GM18867 (cell line): Measurements from ENCODE around the gene PINK1.
A peak's percentile ranks its signal among the peaks of the same experiment; 100 is the strongest.
"Not testable (repeated sequence)": the region's sequence is repeated elsewhere in the genome, so short reads cannot be mapped to it uniquely, and the experiment has no call there.

Source experiments
- ATAC-seq: cut with Tn5 transposase; IDR thresholded peaks from one replicate; pipeline ENCODE4 v1.9.1; 2021; ENCODE audit warnings: mild to moderate bottlenecking, moderate library complexity; ENCODE audit not compliant: unreplicated experiment

PINK1 gene

DNA sequence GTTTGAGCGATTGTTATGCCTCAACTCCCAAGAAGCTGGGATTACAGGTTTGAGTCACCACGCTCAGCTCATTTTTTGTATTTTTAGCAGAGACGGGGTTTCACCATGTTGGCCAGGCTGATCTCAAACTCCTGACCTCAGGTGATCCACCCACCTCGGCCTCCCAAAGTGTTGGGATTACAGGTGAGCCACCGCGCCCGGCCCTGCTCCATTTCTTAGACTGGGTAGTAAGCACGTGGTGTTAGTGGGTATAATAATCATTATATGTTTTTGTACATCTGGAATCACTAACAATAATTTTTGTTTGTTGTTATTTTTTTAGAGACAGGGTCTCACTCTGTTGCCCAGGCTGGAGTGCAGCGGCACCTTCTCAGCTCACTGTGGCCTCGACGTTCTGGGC is 40.4 kb downstream of the PINK1 start:
- not testable (repeated sequence) for ATAC-seq

GRCh38 chr1:20678599-20678998 is 45.3 kb downstream of the PINK1 start:
- no peak for ATAC-seq

- ATAC-seq: no peak
These were observed 47.0 kb downstream of the PINK1 start for GRCh38 chr1:20680269-20680668.

- ATAC-seq: no peak
These were observed 48.7 kb downstream of the PINK1 start for GRCh38 chr1:20681999-20682398.

GRCh38 chr1:20682571-20683236 is 49.4 kb downstream of the PINK1 start:
- ATAC-seq: no peak

DNA sequence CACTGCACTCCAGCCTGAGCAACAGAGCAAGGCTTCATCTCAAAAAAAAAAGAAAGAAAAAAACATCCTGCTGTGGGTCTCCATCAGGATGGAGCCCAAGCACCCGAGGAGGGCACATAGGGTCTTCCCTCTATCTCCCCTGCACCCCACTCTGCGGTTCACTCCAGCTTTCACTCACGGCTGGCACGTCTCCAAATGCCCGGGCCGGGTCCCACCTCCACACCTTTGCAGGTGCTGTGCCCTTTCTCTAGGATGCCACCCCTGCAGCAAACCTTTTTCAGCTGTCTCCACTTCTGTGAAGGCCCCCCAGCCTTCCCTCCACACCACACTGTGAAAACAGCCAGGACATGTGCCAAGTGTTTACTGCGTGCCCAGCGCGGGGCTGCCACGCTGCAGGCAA is 50.4 kb downstream of the PINK1 start:
- ATAC-seq: no peak

GRCh38 chr1:20684050-20684620 is 50.9 kb downstream of the PINK1 start:
- no peak for ATAC-seq

- no peak for ATAC-seq
These were observed 51.4 kb downstream of the PINK1 start for GRCh38 chr1:20684651-20685050.

DNA sequence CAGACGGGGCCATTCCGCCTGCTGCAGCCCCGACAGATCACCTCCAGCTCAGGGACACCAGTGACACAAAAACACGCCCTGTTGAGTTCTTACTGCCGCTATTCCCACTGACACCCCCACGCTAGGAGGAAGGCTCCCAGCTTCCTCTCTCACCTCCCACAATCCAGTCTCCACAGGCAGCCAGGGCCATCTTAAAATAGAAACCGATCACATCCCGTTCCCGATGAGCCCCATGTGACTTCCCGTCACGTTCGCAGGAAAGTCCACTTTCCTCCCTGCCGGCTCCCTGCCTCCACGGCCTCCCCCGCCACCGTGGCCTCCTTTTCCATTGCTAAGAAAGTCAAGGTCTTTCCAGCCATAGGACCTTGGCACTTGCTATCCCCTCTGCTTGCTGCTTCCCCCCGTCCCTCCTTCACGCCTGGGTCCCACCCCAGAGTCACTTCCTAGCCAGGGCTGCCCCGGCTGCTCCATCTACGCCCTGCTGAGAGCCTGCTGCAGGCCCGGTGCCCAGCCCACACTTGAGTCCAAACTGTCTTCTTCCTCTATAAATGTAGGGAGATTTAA is 51.9 kb downstream of the PINK1 start:
- no peak for ATAC-seq

DNA sequence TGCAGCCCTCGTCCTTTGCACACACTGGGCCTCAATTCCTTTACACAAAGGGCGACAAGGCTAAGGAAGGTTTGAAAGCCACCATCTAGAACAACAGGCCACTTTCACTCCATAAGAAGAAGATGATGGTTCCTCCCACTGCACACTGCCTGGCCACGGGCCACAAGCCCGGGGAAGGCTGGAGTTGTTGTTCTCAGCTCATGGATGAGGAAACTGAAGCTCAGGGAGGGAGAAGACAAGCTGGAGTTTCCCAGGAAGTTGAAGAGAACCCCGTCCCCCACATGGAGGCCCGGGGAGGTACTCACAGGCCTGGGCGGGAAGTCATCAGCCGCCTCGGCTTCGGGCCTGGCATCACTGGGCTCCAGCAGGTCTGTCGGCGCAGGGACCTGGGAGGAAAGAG is 52.5 kb downstream of the PINK1 start:
- no peak for ATAC-seq

DNA sequence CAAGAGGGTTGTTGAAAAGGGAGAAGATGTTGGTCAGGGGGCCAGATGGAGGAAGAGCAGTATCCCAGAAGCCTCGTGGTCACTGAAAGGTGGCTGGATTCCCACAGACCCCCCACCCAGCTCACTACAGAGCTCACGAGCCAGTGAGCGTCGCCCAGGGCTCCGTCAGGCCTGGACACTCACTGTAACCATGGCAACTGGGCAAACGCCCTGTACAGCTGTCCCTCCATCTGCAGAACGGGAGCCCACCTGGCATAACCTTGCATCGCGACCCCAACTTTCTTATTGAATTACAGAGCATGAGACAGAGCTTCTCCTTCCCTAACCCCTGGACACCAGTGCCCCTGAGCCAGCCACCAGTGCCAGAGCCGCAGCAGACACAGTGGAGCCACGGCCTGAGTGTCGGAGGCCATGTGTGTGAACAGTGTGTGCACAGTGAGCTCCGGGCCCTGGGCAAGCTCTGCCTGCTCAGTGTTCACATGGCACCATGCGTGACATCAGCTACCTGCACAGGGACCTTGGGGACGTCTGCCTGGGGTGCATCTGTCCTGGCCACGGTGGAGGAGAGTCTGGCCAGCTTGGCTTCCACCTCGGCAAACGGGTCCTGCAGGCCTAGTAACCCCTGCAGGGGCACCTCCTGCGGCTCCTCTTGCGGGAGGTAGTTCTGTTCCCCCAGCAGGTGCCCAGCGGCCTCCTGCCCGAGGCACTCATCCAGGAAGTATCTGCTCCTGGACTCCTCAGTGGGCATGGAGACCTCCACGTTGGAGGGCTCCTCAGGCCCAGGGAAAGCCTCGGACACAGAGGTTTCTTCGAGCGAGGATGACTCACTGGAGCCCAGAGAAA is 53.8 kb downstream of the PINK1 start:
- ATAC-seq: no peak

GRCh38 chr1:20689645-20690056 is 56.4 kb downstream of the PINK1 start:
- no peak for ATAC-seq

GRCh38 chr1:20691872-20692271 is 58.6 kb downstream of the PINK1 start:
- no peak for ATAC-seq

DNA sequence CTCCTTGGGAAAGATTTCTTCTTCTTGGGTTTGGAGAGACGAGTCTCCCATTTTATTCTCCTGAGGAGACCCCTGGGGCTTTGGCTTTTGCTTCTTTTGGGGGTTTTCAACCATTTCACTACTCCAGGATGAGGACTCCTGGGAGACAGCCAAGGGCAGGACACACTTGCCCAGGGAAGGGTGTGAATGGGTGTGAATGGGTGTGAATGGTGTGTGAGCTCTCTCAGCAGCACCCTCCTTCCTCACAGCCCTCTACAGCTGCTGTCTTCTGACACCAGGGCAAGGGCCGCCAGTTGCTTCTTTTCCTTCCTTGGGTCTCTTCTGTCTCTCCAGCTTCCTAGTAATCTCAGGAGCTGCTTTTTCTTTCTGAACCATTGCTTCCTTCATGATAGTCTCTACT is 60.4 kb downstream of the PINK1 start:
- ATAC-seq: no peak

- ATAC-seq: no peak
These were observed 62.3 kb downstream of the PINK1 start for GRCh38 chr1:20695515-20695914.

DNA sequence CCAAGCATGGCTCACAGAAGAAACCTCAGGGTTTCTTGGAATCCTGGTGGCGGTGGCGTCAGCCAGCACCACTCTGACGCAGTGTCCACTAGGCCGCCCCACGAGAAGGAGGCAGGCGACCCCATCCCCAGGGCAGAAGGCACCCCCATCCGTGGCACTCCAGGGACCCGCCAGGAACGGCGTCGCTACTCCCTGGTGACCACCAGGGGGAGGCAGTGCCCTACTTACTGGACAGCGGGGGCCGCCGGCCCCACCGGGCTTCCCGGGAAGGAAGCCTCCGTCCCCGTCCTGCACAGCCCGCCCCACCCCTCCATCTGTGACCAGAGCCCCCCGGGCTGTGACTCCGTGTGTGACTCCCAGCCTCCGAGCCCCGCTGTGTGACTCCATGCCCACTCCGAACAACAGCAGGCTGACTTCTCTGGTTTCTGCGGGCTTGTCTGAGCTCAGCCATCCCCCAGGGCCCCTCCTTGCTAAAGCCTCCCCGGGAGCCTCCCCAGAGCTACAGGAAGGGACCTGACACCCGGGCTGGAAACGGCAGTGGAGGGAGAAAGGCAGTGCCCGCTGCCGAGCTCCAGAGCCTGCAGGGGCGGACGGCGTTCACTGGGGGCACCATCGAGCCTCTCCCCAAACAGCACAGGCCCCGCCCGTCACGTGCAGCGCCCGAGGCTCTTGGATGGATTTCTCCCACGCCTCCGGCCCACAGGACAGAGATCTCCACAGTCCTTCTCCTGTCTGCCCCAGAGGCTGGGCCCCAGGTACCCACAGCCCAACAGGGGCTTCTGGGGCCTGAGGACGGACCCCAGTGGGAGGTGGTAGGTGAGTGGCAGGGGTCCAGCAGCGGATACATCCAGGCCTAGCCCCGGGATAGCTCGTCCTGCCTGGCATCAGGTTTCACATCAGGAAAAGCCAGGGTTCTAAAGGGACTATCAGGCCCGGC is 63.4 kb downstream of the PINK1 start:
- peak; percentile 71 for ATAC-seq

DNA sequence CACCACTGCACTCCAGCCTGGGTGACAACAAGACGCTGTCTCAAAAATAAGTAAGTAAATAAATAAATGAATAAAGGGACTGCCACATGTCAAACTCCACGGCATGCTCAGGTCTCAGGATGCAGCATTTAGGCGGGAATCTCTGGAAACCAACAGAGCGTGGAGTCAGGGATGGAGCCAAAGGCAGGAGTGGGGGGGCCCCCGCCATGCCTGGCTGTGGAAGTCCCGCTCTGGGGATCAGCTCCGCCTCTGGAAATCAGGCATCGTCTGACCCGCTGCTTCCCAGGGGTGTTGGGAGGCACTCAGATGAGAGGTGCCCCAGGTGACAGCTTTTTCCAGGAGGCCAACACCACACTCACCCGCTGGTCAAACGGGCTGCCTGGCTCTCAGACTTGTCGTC is 64.3 kb downstream of the PINK1 start:
- no peak for ATAC-seq

DNA sequence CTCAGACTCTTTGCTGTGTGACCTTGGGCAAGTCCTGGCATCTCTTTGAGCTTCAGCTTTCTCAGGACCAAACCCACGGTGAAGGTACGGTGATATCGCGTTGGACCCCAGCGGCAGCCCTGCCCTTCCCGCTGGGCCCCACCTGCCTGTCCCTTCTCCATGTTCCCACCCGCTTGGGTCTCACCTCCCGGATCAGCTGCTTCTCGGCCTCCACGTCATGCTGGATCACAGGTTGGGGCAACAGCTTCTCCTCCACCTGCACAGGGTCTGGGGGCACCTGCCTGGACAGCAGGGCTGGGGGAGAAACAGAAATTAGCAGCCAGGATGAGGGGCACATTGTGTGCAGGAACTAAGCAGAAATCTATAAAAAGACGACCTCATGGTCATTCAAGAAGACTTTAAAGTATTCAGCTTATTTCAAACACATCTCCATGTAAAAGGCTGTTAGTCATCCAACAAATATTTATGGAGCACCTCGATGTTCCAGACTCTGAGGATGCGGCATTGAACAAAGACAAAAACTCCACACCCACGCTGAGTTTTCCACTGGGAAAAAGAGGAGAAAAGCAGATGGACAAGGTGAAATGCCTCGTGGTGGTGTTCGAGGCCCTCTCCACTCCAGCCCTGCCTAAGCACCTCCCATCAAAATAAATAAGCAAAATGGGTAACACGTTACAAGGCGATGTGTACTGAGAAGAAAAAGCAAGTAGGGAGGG is 65.1 kb downstream of the PINK1 start:
- no peak for ATAC-seq

DNA sequence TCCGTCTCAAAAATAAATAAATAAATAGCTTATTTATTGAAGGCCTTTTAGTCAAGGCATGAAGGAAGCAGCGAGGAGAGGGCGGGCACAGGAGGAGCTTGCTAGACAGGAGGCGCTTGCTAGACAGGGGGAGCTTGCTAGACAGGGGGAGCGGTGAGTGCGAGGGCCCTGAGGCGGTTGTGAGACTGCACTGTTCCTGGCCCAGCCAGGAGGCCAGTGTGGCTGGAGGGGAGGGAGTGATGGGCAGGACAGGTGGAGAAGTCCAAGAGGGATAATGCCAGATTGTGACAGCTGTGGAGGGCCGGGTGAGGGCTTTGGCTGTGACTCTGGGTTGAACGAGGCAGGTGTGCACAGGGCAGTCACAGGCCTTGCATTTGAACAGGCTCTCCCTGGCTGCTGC is 66.3 kb downstream of the PINK1 start:
- ATAC-seq: no peak

DNA sequence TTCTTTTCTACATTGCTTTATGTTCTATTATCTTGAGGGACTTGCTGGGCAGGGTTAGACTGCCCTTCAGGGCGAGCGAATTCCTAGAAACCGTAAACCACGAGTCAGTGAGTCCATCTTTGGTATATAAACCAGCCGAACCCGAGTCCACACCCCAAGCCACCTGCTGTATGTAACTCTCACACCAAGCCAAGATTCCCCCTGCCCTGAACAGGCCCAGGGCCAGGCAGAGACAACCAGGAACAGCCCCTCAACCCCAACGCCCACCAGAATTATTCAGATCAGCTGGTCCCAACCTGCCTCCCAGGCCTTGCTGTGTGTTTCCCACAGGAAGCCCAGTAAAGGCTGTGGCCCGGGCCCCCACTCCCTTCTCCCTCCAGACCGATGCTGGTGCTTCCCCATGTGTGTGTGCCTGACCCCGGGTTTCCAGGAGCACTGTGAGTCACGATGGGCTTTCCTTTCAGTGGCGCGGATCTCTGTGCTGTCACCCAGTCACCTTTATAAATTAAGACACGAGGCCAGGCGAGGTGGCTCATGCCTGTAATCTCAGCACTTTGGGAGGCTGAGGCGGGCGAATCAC is 67.5 kb downstream of the PINK1 start:
- ATAC-seq: no peak
